Peyer's patch (tissue), 4 donors: ENCODE results near the gene SHISA5.

ENCODE experiments used
- POLR2A ChIP-seq, 2 donors: fragments of 450-650 bp; IDR thresholded peaks; one replicate each; pipeline ENCODE4 v1.5.1; 2017; ENCODE audit warnings: antibody characterized with exemption in 2 of 2, mild to moderate bottlenecking in 2 of 2, moderate library complexity in 2 of 2
- TF ChIP-seq, protein P1 (sequence below), 6 experiments: fragments of 450-650 bp in 4 of 6; fragments of 200-600 bp in 2 of 6; sonication (generic) in 1 of 6; IDR thresholded peaks; one replicate each; pipeline ENCODE4 v1.5.1; 2017 to 2019; ENCODE audit warnings: antibody characterized with exemption in 6 of 6, mild to moderate bottlenecking in 3 of 6, moderate library complexity in 1 of 6

DNA sequence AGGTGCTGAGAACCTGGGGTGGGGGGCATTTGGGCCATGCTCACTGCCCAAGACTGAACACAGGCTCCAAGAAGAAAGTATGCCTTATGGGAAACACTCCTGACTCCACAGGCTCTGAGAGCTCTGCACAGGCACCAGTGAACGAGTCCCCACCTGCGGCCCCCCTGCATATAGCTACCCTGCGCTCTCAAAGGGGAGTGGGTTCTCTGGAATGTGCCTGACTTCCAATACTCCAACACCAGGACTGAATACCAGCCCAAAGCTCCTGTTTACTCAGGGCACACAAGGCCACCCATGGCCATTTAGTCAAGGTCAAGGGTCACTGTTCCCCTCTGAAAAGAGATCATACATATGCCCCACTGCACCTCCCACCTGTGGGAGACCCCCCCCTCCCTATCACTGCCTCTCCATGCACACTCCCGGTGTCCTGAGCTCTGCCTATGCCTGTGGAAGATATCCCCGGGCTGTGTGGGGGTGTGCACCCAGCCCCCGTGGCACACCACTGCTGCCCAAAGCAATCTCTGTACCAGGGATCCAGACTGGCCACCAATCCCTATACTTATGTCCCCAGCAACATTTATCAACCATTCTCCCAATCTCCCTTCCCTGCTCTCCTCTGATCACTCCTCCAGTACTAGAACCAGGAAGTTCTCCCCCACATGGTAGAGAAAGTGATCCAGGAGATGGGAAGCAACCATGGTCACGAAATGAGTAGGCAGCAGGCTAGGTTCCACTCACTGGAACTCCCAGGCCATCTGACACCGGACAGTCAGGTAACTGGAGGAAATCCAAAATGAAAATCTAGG lies 72.5 kb downstream of the SHISA5 start:
- TF ChIP-seq POLR2A (IDR thresholded peaks at IDR 0.05) = no peak
- TF ChIP-seq, protein P1, sequence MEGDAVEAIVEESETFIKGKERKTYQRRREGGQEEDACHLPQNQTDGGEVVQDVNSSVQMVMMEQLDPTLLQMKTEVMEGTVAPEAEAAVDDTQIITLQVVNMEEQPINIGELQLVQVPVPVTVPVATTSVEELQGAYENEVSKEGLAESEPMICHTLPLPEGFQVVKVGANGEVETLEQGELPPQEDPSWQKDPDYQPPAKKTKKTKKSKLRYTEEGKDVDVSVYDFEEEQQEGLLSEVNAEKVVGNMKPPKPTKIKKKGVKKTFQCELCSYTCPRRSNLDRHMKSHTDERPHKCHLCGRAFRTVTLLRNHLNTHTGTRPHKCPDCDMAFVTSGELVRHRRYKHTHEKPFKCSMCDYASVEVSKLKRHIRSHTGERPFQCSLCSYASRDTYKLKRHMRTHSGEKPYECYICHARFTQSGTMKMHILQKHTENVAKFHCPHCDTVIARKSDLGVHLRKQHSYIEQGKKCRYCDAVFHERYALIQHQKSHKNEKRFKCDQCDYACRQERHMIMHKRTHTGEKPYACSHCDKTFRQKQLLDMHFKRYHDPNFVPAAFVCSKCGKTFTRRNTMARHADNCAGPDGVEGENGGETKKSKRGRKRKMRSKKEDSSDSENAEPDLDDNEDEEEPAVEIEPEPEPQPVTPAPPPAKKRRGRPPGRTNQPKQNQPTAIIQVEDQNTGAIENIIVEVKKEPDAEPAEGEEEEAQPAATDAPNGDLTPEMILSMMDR (IDR thresholded peaks at IDR 0.05) = no peak
